Activated naive CD8-positive, alpha-beta T cell (primary cell): Measurements from ENCODE around the gene WDR37.

Source experiments
- H3K27ac Mint-ChIP-seq: one replicate; pipeline ENCODE4 v1.8.0; 2021; ENCODE audit warnings: mixed read lengths
- H3K27me3 Mint-ChIP-seq: one replicate; pipeline ENCODE4 v1.8.0; 2021; ENCODE audit warnings: mixed read lengths
- H3K36me3 Mint-ChIP-seq: one replicate; pipeline ENCODE4 v1.8.0; 2021; ENCODE audit warnings: mixed read lengths
- H3K4me1 Mint-ChIP-seq: one replicate; pipeline ENCODE4 v1.8.0; 2021; ENCODE audit warnings: low read depth, mixed read lengths
- H3K4me3 Mint-ChIP-seq: one replicate; pipeline ENCODE4 v1.8.0; 2021; ENCODE audit warnings: mild to moderate bottlenecking, mixed read lengths
- H3K9me3 Mint-ChIP-seq: one replicate; pipeline ENCODE4 v1.8.0; 2021; ENCODE audit warnings: low read depth, mixed read lengths

WDR37 gene

DNA sequence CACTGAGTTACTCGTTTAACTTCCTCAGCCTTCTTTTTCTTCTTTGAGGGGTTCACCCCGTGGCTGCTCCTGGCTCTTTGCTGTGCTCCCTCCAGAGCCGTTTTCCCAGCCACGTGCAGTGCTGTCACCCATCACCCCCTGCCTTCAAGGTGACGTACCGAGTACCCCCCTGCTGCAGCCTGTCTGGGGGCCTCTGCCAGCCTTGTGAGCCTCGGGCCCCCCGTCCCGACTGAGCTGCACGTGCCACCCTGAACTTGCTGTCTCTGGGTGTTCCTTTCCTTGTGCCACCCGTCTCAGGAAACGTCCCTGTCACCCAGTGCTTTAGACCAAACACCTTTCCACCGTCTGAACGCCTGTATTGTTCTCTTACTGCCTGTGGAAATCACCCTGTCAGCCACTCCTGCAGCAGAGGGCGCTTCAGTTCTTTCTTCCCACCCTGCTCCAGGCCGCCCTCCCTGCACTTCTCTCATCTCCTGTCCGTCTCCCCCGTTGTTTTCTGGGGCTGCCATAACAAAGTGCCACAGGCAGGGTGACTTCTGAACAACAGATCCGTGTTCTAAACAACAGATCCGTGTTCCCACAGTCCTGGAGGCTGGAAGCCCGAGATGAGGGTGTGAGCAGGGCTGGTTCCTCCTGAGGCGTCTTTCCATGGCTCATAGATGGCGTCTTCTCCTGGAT is 44.6 kb downstream of the WDR37 start:
- Mint-ChIP-seq H3K27me3 (no peaks in the 10 kb centered on the region), H3K27ac (peak overlapping the region; percentile 80), H3K36me3 (peaks cover 9% of the 10 kb centered on the region), H3K4me1 (peaks cover 20% of the 10 kb centered on the region), H3K4me3 (no peak overlapping the region), H3K9me3 (no peaks in the 10 kb centered on the region)

DNA sequence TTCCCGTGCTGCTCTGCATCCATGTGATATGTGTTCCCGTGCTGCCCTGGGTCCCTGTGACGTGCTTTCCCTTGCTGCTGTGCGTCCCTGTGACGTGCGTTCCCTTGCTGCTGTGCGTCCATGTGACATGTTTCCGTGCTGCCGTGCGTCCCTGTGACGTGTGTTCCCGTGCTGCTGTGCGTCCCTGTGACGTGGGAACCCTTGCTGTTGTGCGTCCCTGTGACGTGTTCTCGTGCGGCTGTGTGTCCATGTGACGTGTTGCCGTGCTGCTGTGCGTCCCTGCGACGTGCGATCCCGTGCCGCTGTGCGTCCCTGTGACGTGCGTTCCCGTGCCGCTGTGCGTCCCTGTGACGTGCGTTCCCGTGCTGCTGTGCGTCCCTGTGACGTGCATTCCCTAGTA is 45.8 kb downstream of the WDR37 start:
- H3K27me3 Mint-ChIP-seq, result no peaks in the 10 kb centered on the region
- H3K9me3 Mint-ChIP-seq, result no peaks in the 10 kb centered on the region
- H3K27ac Mint-ChIP-seq, result peak overlapping the region; percentile 80
- peaks cover 9% of the 10 kb centered on the region for H3K36me3 Mint-ChIP-seq
- peaks cover 20% of the 10 kb centered on the region for H3K4me1 Mint-ChIP-seq
- H3K4me3 Mint-ChIP-seq, result no peak overlapping the region

DNA sequence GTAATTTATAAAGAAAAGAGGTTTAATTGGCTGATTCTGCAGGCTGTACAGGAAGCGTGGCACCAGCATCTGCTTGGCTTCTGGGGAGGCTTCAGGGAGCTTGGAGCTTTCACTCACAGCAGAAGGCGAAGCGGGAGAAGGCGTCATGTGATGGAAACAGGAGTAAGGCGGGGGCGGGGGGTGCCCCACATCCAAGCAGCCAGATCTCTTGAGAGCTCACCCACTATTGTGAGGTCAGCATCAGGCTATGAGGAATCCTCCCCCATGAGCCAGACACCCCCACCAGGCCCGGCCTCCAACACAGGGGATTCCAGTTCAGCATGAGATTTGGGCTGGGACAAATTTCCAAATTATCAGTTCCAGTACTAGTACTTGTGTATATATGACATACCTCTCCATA is 46.2 kb downstream of the WDR37 start:
- peak overlapping the region; percentile 80 for H3K27ac Mint-ChIP-seq

DNA sequence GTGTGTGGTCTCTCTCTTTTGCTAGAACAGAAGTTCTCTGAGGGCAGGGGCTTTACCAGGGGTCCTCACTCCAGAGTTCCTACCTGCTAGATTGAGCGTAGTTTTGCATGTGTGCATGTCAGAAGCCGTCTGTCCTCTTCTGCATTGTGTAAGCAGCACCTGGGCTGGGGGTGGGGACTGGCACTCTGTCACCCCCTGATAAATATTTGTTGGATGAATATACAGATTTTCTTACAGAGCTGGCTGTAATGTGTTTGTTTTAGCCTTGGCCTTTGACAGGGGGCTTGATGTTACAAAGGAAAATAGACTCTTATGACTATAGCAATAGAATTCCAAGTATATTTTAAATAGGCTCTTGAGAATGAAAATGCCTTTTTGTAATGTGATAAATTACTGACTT is 46.6 kb downstream of the WDR37 start:
- no peak overlapping the region for H3K4me3 Mint-ChIP-seq
- peaks cover 20% of the 10 kb centered on the region for H3K4me1 Mint-ChIP-seq
- peaks cover 9% of the 10 kb centered on the region for H3K36me3 Mint-ChIP-seq
- no peaks in the 10 kb centered on the region for H3K9me3 Mint-ChIP-seq
- H3K27ac Mint-ChIP-seq, result peak overlapping the region; percentile 80
- H3K27me3 Mint-ChIP-seq, result no peaks in the 10 kb centered on the region

More for the DNA sequence above, 46.2 kb downstream of the WDR37 start:
- Mint-ChIP-seq H3K4me3 (no peak overlapping the region), H3K4me1 (peaks cover 20% of the 10 kb centered on the region), H3K9me3 (no peaks in the 10 kb centered on the region), H3K27me3 (no peaks in the 10 kb centered on the region), H3K36me3 (peaks cover 9% of the 10 kb centered on the region)

DNA sequence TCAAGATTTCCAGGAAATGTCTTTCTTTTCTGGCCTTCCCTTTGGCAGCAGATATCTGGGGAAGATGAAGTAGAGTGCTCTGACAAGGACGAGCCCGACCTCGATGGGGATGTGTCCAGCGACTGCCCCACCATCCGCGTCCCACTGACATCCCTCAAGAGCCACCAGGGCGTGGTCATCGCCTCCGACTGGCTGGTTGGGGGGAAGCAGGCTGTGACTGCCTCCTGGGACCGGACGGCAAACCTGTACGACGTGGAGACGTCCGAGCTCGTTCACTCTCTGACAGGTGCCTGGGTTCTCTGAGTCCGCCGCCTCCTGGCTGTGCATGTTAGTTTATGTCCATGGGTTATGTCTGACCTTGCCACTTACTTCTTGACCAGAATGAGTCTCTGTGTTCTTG is 47.4 kb downstream of the WDR37 start:
- no peaks in the 10 kb centered on the region for H3K9me3 Mint-ChIP-seq
- no peak overlapping the region for H3K4me3 Mint-ChIP-seq
- no peaks in the 10 kb centered on the region for H3K27me3 Mint-ChIP-seq
- peaks cover 9% of the 10 kb centered on the region for H3K36me3 Mint-ChIP-seq
- H3K27ac Mint-ChIP-seq, result peak overlapping the region; percentile 38
- peaks cover 21% of the 10 kb centered on the region for H3K4me1 Mint-ChIP-seq

DNA sequence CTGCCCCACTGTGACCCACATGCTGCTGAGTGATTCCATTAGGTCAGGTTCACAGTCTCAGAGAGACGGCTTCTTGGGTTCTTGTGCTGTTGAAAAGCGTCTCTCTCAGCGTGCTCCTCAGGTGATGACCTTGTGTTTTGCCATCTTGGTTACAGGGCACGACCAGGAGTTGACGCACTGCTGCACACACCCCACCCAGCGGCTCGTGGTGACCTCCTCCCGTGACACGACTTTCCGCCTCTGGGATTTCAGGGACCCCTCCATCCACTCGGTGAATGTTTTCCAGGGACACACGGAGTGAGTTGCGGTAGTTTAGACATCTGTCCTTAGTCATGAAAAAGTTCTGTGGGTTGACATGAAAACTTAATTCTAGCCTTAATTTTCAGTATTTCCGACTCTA is 48.8 kb downstream of the WDR37 start:
- Mint-ChIP-seq H3K4me1 (peaks cover 22% of the 10 kb centered on the region), H3K27me3 (no peaks in the 10 kb centered on the region), H3K36me3 (peaks cover 11% of the 10 kb centered on the region), H3K9me3 (no peaks in the 10 kb centered on the region), H3K27ac (peak overlapping the region; percentile 61), H3K4me3 (no peak overlapping the region)

DNA sequence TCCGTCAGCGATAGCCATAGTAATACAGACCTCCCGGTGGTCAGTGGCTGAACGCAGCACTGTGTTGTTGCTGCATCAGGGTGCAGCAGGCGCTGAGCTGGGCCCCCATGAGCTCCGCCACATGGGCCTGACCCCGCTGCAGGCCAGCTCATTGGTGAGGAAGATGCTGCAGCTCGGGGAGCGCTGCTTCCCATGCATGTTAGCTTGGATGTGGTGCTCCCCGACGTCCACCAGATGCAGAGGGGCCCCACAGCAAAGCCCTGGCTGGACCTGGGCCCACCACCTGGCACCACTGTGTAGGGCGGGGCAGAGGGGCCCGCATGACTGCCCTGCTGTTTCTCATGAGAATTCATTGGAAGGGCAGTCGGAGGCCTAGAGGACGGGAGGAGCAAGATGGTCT is 50.8 kb downstream of the WDR37 start:
- H3K4me3 Mint-ChIP-seq, result no peak overlapping the region
- peaks cover 37% of the 10 kb centered on the region for H3K4me1 Mint-ChIP-seq
- H3K36me3 Mint-ChIP-seq, result peaks cover 7% of the 10 kb centered on the region
- H3K27me3 Mint-ChIP-seq, result no peaks in the 10 kb centered on the region
- H3K27ac Mint-ChIP-seq, result no peak overlapping the region
- no peaks in the 10 kb centered on the region for H3K9me3 Mint-ChIP-seq

DNA sequence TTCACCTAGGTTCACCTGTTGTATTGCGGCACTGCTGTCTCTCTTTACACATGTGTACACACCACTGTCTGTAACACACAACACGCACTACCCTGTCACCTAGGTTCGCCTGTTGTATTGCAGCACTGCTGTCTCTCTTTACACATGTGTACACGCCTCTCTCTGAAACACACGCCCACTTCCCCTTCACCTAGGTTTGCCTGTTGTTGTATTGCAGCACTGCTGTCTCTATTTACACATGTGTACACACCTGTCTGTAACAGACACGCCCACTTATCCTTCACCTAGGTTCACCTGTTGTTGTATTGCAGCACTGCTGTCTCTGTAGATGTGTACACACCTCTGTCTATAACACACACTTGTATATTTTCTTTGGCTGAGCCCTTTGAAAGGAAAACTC is 51.5 kb downstream of the WDR37 start:
- Mint-ChIP-seq H3K27ac (peak overlapping the region; percentile 4), H3K9me3 (no peaks in the 10 kb centered on the region), H3K4me1 (peaks cover 34% of the 10 kb centered on the region), H3K27me3 (no peaks in the 10 kb centered on the region), H3K36me3 (peaks cover 7% of the 10 kb centered on the region), H3K4me3 (no peak overlapping the region)

DNA sequence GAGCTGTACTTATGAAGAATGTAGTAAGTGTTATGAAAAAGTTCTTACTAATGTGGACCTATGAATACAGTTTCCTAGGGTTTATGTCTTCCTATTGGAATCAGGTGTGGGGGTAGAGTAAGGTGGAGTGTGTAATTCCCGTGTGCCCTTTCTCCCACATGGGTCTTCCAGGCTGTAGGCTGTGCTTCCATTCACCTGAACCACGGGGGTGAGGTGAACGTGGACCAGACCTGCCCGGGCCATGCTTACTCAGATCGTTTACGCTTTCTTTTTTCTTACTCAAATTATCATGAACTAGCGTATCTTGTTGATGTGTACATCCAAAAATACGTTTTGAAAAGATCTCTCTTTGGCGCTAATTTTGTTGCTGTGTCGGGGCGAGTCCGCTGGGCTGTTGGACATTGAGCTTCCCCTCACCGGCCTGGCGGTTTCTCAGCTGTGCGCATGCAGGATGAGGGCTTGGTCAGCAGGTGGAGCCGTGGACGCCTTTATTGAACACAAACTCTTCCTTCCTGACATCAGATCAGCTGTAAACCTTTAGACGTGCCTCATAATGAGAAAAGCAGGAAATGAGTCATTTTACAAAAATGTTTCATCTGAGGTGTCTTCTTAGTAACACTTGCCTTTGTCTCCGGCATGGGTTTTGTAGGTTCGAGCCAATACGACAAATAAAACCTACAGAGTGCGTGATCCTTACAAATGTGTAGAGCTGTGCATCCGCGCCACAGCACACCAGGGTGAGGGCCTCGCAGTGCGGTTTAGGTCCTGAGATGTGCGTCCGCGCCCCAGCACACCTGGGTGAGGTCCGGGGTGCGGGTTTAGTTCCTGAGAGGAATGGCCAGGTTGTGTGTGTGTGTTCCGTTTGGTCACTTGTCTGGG is 53.8 kb downstream of the WDR37 start:
- H3K4me1 Mint-ChIP-seq, result peaks cover 33% of the 10 kb centered on the region
- H3K36me3 Mint-ChIP-seq, result peaks cover 12% of the 10 kb centered on the region
- H3K4me3 Mint-ChIP-seq, result peak overlapping the region; percentile 57
- H3K27me3 Mint-ChIP-seq, result no peaks in the 10 kb centered on the region
- H3K9me3 Mint-ChIP-seq, result no peaks in the 10 kb centered on the region
- peak overlapping the region; percentile 96 for H3K27ac Mint-ChIP-seq

DNA sequence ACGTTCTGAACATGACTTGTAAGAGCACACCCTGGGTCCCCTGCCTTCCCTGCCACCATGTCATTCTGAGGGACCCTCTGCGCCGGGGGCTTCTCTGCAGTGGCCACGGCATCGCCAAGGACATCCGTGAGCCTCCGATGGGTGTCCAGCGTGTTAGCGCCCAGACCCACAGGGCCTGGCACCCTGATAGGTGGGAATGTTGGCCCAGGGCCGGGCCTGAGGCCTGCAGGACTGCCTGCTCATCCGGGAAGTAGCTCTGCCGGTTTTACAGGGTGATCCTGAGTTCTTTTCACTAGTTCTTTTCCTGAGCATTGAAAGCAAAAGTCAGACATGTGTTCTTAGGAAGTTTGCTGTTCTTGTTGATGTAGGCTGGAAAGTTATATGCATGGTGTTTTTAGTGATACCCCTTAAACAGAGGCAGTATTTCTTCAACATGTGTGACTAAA is 54.5 kb downstream of the WDR37 start:
- peaks cover 37% of the 10 kb centered on the region for H3K4me1 Mint-ChIP-seq
- peak overlapping the region; percentile 96 for H3K27ac Mint-ChIP-seq
- no peaks in the 10 kb centered on the region for H3K9me3 Mint-ChIP-seq
- peak overlapping the region; percentile 57 for H3K4me3 Mint-ChIP-seq
- H3K36me3 Mint-ChIP-seq, result peaks cover 13% of the 10 kb centered on the region
- no peaks in the 10 kb centered on the region for H3K27me3 Mint-ChIP-seq

DNA sequence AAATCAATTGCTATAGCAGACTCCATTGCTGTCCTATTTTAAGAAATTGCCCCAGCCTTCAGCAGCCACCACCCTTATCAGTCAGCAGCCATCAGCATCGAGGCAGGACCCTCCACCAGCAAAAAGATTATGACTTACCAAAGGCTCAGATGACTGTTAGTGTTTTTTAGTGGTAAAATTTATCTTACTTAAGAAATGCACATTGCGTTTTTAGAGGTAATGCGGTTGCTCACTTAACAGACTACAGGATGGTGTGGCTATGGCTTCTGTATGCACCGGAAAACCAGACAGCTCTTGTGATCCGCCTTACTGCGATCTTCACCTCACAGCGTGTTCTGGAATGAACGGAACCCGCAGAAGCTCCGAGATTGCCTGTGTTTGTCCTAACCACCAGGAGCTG is 58.1 kb downstream of the WDR37 start:
- Mint-ChIP-seq H3K9me3 (no peaks in the 10 kb centered on the region), H3K36me3 (peaks cover 19% of the 10 kb centered on the region), H3K4me1 (peaks cover 56% of the 10 kb centered on the region), H3K27ac (no peak overlapping the region), H3K27me3 (no peaks in the 10 kb centered on the region), H3K4me3 (no peak overlapping the region)

DNA sequence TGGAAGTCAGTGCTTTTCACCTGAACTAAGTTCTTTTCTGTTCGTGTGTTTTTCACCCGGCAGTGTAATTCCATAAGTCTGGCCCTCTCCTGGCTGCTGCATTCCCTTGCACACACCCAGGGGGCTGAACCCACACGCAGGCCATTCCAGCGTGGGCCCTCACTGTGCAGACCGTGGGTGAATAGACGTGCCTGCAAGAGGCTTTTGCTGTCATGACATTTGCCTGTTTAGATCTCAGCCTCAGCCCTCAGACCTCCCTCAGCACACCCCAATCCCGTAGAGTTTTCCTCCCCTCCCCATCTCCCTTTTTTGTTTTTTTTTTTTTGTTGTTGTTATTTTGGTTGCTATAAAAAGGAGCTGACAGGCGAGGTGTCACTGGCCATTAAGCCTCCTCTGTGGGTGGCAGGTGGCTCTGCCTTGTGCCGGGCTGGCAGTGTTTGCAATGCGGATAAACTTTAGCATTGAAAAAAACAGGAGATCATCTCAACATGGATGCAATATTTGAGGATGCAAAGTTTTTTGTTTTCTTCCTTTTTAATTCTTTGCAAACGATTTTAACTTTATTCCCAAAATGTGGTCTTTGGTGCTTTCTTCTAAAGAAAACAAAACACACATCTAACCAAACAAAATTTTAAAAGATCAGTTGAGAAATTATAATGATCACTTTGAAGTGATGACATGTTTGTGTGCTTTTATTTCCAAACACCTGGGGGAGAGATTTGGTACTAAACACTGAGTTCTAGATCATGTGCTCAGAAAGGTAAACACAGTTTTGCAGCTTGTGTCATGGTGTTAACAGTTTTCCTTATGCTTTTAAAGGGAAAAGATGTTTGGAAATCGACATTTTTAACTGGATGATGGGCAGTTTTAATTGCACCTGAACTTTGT is 58.8 kb downstream of the WDR37 start:
- Mint-ChIP-seq H3K27me3 (no peaks in the 10 kb centered on the region), H3K4me1 (peaks cover 58% of the 10 kb centered on the region), H3K9me3 (no peaks in the 10 kb centered on the region), H3K36me3 (peaks cover 18% of the 10 kb centered on the region), H3K27ac (no peak overlapping the region), H3K4me3 (no peak overlapping the region)

DNA sequence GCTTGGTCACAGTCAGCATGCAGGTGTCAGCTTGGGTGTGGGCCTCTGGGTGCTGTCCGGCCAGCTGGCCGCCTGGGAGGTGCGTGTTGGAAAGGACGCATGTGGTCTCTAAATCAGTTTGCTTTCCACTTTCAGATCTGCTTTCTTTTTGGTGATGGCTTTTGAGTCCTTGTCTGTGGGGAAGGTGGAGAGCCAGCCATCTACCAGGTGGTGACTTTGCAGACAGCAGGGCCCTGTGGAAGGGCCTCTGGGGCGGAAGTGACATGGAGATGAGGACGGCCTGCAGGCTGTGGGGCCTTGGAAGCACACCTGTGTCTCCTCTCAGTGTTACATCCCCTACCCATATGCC is 59.4 kb downstream of the WDR37 start:
- no peak overlapping the region for H3K4me3 Mint-ChIP-seq
- peaks cover 17% of the 10 kb centered on the region for H3K36me3 Mint-ChIP-seq
- no peaks in the 10 kb centered on the region for H3K9me3 Mint-ChIP-seq
- peaks cover 53% of the 10 kb centered on the region for H3K4me1 Mint-ChIP-seq
- H3K27ac Mint-ChIP-seq, result no peak overlapping the region
- H3K27me3 Mint-ChIP-seq, result no peaks in the 10 kb centered on the region

DNA sequence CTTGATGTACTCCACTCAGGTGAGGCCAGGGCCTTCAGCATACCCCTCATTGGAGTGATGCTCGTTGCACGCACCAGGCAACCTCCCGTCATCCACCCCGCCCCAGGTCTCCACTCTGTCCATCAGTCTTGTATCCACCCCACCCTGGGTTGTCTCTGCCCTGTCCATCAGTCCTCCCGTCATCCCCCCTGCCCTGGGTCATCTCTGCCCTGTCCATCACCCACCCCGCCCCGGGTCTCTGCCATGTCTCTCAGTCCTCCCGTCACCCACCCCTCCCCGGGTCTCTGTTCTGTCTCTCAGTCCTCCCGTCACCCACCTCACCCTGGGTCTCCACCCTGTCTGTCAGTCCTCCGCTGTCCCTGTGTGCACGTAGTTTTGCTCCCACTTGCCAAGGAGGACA is 59.9 kb downstream of the WDR37 start:
- H3K4me3 Mint-ChIP-seq, result no peak overlapping the region
- peaks cover 48% of the 10 kb centered on the region for H3K4me1 Mint-ChIP-seq
- peaks cover 17% of the 10 kb centered on the region for H3K36me3 Mint-ChIP-seq
- H3K27ac Mint-ChIP-seq, result peak overlapping the region; percentile 64
- H3K9me3 Mint-ChIP-seq, result no peaks in the 10 kb centered on the region
- no peaks in the 10 kb centered on the region for H3K27me3 Mint-ChIP-seq
